GM18517 (cell line): ENCODE data around the gene MAD1L1.

ENCODE experiments used
- ATAC-seq: cut with Tn5 transposase; IDR thresholded peaks from one replicate; pipeline ENCODE4 v1.9.1; 2021; ENCODE audit warnings: mild to moderate bottlenecking, moderate library complexity; ENCODE audit not compliant: unreplicated experiment

Gene MAD1L1

DNA sequence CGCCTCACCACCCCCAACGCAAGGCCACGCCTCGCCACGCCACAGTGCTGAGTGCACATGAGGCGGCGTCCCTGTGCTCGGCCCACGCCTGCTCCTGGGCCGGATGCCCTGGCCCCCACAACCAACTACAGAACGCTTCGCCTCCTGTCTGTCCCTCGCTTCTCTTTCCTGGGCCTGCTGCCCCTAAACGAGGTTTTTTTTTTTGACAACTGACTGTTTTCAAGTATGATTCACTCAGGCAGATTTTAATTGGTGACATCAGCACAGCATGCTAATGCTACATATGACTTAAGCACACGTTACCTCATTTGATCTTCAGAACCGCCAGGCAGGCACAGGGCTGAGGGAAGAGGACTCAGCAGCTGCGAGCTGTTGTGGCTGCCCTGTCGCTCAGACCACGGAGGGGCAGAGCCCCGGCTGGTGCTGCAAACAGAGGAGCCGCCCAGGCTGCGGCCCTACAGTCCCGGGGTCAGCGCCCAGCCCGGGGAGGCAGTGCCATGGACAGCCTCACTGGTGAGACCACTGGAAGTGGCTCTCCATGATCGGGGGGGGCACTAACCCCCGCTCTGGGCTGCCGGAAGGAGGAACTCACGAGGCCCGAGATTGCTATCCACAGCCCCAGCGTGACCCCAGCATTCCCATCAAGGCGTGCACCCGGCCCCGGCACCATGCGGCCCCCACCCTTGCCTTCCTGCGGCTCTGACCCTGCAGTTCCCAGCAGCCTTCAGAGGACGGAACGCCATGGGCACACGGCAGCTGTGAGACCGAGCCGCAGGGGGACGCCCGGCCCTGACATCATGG lies 212.8 kb downstream of the MAD1L1 start:
- peak; percentile 63 for ATAC-seq

DNA sequence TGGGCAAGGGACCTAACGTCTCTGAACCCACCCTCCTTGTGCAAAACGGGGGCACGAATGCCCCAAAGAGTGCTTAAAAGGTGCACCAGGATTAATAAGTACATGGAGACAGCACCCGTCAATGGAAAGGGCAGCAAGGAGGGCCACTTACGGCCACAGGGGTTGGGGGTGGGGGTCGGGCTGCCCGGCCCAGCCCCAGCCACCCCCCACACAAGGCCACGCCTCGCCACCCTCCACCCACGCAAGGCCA lies 213.4 kb downstream of the MAD1L1 start:
- ATAC-seq = no peak

DNA sequence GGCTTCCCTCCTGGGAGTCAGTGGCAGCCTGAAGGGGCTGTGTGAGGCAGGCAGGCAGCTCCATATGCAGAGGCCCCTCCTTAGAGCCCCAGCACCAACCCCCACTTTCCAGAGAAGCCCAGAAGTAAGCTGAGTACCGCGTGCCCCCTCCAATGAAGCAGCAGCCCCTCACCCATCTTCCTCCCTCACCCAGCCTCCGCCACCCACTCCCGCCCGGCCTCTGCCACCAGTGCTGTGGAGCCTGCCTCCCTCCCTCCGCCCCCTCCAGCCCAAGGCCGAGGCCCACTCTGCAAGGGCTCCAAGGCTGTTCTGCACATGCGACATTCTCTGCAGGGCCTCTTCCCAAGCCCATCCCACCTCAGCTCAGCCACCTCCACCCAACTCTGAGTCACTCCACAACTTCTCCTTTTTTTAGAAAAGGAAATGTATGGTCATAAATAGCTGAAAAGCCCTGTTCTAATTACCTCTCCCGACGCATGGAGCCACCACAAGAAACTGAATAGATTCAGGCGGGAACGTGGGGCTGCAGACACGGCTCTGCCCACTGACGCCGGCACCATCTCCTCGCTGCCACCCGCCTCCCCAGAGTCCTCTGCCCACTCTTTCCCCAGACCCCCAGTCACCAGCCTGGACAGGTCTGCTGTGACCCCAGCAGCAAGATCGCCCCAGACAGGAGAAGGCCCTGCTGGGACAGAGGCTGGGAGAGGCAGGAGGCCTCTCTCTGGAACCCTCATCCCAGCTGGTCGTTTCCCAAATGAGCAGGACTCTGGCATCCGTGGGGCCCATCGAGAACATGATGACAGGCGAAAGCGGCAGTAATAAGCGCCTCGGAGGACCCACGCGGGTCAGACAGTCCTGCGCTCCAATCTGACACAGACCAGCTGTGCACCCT lies 213.9 kb downstream of the MAD1L1 start:
- no peak for ATAC-seq

DNA sequence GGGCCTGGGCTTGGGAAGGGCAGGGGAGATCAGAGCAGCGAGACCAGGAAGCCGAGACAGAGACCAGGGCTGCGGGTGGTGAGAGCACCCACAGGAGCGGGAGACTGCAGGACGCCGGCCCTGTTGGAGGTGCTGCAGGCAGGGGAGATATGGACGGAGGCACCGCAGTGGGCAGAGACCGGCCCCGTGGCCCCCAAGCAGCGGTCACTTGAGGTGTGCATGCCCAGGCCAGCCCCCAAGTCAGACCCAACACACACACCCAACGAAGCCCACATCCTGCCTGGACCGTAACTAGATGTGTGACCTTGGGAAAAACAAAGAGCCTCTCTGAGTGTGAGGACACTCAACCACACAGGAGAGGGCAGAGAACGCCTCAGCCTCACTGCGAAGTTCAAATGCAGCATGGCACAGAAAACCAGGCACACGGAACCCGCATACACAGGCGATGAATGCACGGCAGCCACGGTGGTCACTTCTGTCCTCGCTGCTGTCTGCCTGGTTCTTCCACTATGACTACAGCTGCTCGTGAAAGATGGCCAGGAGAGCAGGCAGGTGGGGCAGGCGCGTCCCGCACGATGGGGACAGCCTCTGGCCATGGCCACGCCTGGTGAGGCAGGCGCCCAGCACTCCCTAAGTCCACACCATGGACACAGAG lies 214.7 kb downstream of the MAD1L1 start:
- no peak for ATAC-seq

DNA sequence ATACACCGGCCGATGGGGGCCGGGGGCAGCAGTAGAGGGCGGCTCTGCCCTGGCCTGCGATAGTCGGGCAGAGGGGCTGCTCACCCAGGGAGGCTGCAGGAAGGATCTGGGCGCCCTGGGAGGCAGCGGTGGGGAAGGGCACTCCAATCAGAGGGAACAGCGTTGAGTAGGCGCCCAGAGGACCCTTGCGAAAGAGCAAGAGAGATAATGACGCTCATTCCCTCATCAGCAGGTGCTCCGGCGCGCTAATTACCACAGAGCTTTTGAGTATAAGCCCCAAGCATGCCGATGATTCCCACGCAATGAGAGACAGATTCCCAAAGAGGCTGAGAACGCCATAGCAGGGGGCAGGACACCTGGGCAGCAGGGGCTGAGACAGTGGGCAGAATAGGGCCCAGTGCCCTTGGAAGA lies 215.3 kb downstream of the MAD1L1 start:
- ATAC-seq = no peak

DNA sequence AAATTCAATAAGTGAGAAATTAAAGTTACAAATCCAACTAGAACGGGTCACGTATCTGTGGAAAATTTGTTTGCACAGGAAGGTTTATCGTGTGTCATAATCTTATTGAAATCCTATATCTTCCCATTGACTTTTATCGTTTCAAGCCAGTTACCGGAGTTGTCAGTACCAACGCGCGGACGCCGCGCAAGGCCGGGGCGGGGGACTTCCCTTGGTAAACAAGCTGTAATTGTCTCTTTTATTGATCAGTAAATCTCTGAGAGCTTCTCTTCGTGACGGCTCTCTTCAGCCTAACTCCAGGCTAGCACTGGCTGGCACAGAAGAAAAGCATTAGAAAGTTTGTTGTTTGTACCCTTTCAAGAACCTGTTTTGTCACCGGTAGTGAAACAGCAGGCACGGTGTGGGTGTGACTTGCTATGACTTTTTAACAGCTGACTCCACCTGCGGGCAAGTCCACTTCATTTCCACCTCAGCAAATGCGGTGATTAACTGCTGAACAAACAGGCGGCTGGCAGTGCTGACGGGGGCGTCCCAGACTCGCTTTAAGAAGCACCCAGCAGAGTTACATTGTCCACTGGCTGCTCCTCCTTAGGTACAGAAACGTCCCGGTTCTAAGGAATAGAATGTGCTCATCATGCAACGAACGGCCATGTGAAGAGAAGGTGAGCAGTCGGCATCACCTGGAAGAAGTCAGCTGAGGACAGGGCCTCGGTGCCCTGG lies 215.8 kb downstream of the MAD1L1 start:
- no peak for ATAC-seq

DNA sequence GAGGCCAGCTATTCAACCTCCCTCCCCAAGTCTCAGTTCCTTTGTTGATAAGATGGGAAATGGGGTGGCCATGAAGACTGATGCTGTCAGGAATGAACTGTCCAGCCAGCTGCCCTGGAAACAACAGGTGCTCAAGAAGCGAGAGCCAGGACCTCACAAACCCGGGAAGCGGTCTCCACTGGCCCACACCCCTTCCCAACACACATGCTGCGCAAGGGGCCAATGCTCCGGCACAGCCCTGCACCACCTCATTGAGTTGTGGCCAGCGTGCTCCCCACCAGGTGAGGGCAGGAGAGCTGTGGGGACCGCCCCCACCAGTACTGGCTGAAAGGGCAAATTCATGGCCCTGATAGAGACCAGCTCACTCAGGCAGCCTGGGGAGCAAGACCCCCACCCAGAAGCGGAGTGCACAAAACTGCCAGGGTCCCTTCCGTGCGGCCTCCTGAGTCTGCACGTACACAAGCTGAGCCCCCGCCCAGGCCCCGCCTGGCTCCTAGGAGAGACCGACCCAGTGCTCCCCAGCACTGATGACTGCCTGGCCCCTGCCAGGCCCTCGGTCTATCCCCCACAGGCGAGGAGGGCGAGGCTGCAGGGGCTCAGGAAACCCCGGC lies 216.6 kb downstream of the MAD1L1 start:
- ATAC-seq = no peak

DNA sequence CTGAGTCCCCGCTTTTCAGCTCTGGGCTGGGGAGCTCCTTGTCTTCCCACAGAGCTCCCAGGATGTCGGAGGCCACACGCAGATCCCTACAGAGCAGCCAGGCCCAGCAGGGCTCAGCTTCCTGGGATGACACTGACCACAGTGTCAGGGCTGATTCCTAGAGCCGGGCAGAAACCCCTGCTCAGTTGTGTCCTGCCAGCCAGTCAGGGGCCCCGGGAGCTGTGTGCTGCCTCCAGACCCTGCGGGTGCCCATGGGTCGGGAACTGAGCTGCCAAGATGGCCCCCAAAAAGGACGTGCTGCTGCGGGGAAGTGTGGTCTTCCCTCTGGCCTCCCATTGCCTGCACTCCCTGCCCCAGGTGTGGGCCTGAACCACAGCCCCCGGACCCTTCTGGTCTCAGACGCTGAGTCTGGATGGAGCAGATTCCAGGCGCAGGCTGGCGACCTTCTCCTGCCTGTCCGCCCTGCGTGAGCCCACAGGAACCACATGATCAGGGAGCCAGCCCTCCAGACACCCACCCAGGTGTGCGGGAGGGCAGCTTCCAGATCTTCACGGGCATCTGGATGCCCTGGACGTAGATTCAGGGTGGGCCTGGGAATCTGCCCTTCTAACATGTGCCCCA lies 217.4 kb downstream of the MAD1L1 start:
- no peak for ATAC-seq

DNA sequence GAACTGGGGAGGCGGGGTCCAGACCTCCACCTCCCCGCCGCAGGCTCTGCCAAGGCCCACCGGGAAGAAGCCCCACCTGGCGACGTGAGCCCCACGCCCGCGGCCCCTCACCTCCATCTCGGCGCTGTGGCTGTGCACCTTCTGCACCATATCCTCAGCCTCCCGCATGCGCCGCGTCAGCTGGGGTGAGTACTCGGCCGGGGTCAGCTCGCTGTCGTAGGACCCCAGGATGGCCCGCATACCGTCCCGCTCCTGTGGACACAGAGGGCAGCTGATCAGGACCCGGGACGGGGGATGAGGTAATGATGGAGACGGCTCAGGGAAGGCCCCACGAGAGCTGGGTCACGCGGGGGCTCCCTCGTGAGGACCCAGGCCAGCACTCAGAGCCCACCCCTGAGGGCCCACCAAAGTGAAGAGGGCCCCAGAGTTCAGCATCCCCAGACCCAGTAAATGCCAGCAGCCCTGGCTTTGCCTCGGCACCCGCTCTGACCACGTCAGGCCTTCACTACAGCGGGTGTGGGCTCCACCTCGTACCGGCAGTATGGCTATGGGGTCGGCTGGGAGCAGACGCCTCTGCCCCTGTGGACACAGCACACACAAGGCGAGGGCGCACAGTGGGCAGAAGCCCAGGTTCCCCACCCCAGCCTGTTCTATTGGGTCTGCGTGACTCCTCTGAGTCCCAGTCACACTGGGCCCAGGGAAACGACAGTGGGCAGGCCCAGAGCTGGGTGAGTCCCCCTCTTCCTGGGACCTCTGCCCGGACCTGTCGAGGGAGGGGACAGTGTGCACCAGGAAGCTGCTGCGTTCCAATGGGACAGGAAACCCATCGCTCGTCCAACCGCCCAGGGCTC lies 218.1 kb downstream of the MAD1L1 start:
- ATAC-seq = no peak

DNA sequence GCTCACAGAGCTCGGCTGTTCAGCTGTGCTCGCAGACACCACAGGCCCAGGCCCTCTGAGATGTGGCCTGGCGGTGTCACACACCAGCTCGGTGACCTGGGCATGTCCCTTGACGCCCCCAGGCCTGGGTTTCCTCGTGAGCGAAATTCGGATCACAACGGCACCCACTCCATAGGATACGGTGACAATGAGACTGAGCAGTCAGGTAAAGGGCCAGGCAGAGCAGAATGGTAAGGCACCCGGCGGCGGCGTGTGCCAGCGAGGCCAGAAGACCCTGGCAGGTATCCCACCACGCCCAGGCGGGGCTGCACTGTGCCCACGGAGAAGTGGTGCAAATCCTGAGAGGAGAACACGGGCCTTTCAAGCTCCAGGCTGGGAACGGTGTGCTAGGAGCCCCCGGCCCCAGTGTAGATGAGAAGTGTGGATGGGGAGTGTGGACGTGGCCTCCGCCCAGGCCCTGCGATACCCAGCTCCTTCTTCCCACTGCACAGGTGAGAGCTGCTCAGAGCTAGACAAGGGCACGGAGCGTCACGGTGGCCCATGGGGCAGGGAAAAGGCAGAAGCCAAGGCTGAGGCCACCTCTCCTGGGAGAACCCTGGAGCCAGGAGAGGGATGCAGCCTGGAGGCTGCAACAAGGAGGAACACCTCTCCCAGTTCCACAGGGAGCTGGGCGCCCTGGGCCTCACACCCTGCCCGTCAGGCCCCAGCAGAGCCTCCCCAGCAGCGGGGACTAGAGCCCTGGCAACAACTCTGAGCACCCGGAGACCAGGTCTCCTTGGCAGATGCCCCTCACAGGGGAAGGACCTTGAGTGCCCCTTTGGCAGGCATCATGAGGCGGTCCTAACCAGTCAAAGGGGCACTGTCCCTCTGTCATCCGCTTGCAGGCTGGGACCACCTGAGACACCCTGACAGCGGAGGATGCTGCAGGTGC lies 219.1 kb downstream of the MAD1L1 start:
- no peak for ATAC-seq

DNA sequence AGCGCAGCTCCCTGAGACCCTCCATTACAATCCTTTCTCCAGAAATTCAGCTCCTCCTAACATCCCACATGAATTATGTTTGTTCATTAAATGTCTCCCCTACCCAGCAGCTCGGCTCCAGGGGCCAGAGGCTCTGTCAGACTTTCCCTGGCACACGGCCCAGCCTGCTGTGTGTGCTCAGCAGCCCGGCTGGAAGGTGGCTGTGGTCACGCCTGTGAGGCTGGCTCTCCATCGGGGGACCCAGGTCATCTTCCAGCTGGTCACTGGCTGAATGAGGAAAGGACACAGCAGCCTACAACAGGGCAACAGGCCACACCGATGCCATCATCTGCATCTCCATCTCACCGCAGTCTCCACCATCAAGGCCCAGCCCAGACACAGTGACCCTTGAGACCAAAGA lies 219.8 kb downstream of the MAD1L1 start:
- ATAC-seq = no peak

DNA sequence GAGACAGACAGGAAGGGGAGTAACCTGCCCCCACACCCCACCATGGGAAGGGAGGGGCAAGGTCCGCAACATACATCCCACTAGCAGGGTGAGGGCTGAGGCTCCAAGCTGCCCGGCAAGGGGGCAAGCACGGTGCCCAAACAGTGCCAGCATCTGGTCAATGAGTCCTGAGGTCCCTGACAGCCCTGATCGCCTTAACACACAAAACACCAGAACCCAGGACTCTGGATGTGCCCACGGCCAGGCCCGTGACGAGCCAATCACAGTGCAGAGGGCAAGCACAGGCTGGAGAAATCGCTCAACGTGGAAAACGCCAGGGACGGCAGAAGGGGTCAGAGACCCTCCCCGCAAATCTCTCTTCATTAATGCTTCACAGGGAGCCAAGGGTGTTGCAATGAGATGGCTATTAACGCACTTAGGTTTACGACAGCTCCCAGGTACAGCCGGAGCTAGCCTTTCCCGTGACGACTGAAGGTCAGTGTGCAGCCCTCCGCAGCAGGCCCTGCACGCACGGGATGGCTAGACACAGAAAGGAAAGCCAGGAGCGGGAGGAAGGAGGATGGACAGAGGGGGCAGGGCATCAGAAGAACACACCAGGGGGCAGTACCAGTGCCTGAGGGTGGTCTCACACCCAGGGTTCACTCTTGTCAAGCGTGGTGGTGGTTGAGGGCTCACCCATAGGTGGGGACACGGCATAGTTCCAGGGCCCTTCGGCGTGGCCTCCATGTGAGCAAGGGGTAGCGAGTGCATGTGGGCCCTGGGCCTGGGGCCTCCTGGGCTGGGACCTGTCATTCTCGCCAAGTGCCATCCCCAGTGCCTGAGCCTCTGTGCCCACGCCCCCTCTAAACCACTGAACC lies 220.5 kb downstream of the MAD1L1 start:
- no peak for ATAC-seq

DNA sequence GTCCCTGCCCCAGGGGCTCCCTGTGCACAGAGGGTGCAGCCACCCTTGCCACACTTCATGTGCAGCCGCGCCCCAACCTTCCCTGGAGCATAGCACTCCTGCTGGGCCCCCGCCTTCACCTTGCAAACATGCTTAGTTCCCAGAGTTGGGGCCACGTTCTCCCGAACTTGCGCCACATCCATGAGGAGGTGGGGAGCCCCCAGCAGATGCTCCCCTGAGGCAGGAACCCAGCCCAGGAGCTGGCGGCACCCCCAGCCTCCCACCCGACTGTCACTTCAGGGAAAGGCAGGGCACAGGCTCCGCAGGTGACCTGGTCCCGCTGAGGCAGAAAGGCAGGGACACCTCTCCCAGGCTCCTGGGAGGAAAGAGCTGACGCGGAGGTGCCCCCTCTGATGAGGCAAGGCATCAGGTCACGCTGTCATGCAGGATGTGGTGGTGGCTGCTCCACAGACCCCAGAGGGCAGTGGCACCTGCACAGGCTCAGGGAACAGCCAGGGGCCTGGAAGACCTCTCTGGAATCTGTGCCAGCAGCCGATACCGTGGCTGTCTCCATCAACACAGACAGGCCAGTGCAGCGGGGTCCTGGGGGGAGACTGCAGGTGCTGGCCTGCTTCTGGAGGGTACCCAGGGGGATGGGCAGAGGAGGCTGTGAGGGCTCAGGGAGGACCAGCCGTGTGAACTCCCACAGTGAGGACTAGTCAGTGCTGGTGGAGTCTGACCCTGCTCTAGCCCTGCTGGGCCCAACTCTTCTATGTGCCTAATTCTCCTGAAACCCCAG lies 221.3 kb downstream of the MAD1L1 start:
- no peak for ATAC-seq

DNA sequence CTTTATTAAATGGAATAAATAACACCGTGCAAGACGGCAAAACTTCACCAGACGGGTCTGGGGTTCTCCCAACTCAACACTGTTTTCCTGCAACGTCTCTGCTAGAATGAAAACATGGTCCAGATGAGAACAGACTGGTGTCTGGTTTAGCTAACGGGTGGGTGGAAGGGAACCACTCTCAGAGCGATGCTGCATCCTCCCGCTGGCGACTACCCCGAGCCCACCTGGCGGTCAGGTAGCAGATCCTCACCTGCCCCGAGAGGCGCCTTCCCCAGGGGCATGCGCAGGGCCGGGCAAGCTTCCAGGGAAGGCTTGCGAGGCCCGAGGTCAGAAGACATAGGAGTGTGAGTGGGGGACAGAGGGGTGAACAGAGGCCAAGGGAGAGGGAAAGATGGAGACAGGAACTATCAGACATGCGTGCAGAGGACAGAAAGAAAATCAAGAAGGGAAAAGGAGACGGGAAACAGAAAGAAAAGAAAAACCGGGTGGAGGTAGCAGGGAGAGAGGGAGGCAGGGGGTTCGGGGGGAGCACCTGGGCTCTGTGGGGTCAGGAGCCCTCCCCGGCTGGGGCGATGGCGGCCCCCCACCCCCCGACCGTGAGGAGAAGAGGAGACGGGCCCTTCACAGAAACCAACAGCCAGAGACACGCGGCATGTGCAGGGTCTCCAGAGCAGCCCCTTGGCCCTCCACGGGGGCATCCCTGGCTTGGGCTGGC lies 222.0 kb downstream of the MAD1L1 start:
- ATAC-seq = no peak

DNA sequence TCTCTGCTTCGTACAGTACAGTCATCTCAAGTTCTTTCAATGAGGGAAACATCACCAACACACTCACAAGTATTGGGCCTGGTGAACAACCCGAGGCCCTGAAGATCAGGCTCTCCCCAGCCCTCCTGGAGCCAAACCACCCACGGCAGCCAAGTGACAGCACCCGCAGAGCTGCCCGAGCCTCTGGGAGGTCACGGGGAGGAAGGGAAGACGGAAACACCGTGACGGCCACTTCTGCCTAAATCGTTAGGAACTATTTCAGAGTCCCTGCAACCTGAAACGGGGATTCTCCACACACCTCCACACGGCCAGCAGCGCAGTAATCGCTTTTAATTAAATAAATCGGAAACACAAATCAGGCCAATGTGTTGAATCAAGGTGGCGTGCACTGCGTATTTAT lies 222.6 kb downstream of the MAD1L1 start:
- ATAC-seq = no peak

DNA sequence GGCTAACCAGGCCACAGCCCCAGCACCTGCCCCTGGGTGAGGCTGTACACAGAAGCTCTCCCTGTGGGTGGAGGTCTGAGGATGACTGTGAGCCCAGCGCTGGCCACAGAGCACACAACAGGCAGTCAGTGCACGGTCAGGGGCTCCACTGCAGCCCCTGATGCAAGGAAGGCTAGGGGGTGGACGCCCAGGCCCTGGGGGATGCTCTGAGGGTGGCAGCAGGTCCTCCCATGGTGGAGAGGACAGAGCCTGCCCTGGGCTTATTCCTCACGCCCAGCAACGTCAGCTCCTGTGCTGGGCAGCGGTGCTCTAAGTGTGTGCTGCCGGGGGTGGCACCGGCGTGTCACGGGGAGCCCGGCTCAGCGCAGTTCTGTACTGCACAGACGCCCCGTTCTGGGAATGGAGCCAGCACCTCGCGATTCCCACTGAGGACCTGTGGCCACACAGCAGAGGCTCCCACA lies 223.2 kb downstream of the MAD1L1 start:
- no peak for ATAC-seq
